Fibroblast of pulmonary artery (primary cell): ENCODE data around the gene MPL.
"Not testable (repeated sequence)": the region's sequence is repeated elsewhere in the genome, so short reads cannot be mapped to it uniquely, and the experiment has no call there.

ENCODE experiments used
- DNase-seq: peaks from one replicate; pipeline ENCODE4 v3.0.0-alpha.2; 2010; ENCODE audit warnings: low read depth
- H3K4me3 ChIP-seq: replicated peaks from 2 replicates; pipeline ENCODE4 v1.5.1; 2011; ENCODE audit warnings: low read depth, mild to moderate bottlenecking, control low read depth, low read length, moderate library complexity
- CTCF ChIP-seq: IDR thresholded peaks from 2 replicates; pipeline ENCODE4 v1.5.1; 2011; ENCODE audit warnings: mild to moderate bottlenecking, control low read depth, low read length, inconsistent platforms; ENCODE audit errors: missing control alignments

The MPL gene

GRCh38 chr1:43366179-43366578 is 28.6 kb downstream of the MPL start:
- H3K4me3 ChIP-seq, result no peak overlapping the region
- TF ChIP-seq CTCF, result no peak
- DNase-seq, result no peak

- no peak for TF ChIP-seq CTCF
- H3K4me3 ChIP-seq, result peak overlapping the region; percentile 69
- DNase-seq, result no peak
Measured at GRCh38 chr1:43366601-43367025, 29.0 kb downstream of the MPL start.

- no peak for DNase-seq
- H3K4me3 ChIP-seq, result peak overlapping the region; percentile 69
- TF ChIP-seq CTCF, result no peak
Measured at GRCh38 chr1:43367026-43367903, 29.6 kb downstream of the MPL start.

- H3K4me3 ChIP-seq, result peak within 1 kb of the TSS; percentile 69
- peak; percentile 83 for DNase-seq
- TF ChIP-seq CTCF, result peak; percentile 21
Measured at GRCh38 chr1:43367904-43368645, 30.5 kb downstream of the MPL start, which contains the start of gene ELOVL1. TSS of gene ELOVL1 (minus strand) at chr1:43368011. CDS start at chr1:43365609, 2,402 bp downstream.

GRCh38 chr1:43368646-43369020 is 31.0 kb downstream of the MPL start:
- no peak for TF ChIP-seq CTCF
- H3K4me3 ChIP-seq, result peak overlapping the region; percentile 69
- no peak for DNase-seq

GRCh38 chr1:43369779-43370178 is 32.2 kb downstream of the MPL start:
- DNase-seq, H3K4me3 ChIP-seq: not testable (repeated sequence)

- TF ChIP-seq CTCF, result no peak
- no peak overlapping the region for H3K4me3 ChIP-seq
- no peak for DNase-seq
Measured at GRCh38 chr1:43370564-43370963, 32.9 kb downstream of the MPL start.
